Left lobe of liver (tissue), 2 donors: ENCODE results near the gene ACKR1. TPM values are rescaled to one million over a fixed set of nuclear protein-coding genes. Genes with fewer than 3 reads are reported as not detected.

ENCODE experiments used
- ATAC-seq: fragments of 200-7000 bp; cut with Tn5 transposase; one replicate; pipeline ENCODE4 v1.9.1; 2020; ENCODE audit warnings: mild to moderate bottlenecking, moderate library complexity
- DNase-seq: peaks from one replicate; pipeline ENCODE4 v3.0.0-alpha.2; 2020; ENCODE audit warnings: low spot score
- total RNA-seq: library from RNA; stranded (reverse); gene quantifications from one replicate; pipeline ENCODE4 v1.2.1, GENCODE V29; 2021
- donor health status: DM: no; HTN: no; CAD: no; lungs with moderate emphysema.
- donor health status: DM: no; HTN: yes; CAD: no.

Gene ACKR1
- total RNA-seq, 1 donor from 2014 or later: 0.43 TPM

- no peak for ATAC-seq
These were observed 17.6 kb upstream of the ACKR1 start for GRCh38 chr1:159187033-159187432.

GRCh38 chr1:159187647-159188374 lies 16.9 kb upstream of the ACKR1 start:
- DNase-seq (no peak), ATAC-seq (no peak)

More at GRCh38 chr1:159187033-159187432, 17.6 kb upstream of the ACKR1 start:
- no peak for DNase-seq

GRCh38 chr1:159188375-159188788 lies 16.3 kb upstream of the ACKR1 start:
- DNase-seq: no peak
- peak; percentile 77 for ATAC-seq

GRCh38 chr1:159190441-159190840 lies 14.2 kb upstream of the ACKR1 start:
- ATAC-seq (no peak), DNase-seq (no peak)

- DNase-seq: no peak
- ATAC-seq: no peak
These were observed 8.1 kb upstream of the ACKR1 start for GRCh38 chr1:159196543-159196942.

- ATAC-seq (peak; percentile 96), DNase-seq (peak; percentile 58)
These were observed 6.8 kb upstream of the ACKR1 start for GRCh38 chr1:159197561-159198557.

- ATAC-seq: no peak
These were observed 4.8 kb upstream of the ACKR1 start for GRCh38 chr1:159199901-159200300.

GRCh38 chr1:159200769-159201168 lies 3.9 kb upstream of the ACKR1 start:
- DNase-seq: no peak
- no peak for ATAC-seq

More at GRCh38 chr1:159199901-159200300, 4.8 kb upstream of the ACKR1 start:
- no peak for DNase-seq

GRCh38 chr1:159201642-159202041 lies 3.0 kb upstream of the ACKR1 start:
- ATAC-seq (no peak), DNase-seq (no peak)

GRCh38 chr1:159203610-159204009 lies 1.1 kb upstream of the ACKR1 start:
- DNase-seq (no peak), ATAC-seq (no peak)

- no peak for ATAC-seq
- DNase-seq: no peak
These were observed 550 bp downstream of the ACKR1 start for GRCh38 chr1:159205225-159205624.

GRCh38 chr1:159206110-159206509 lies 1.4 kb downstream of the ACKR1 start:
- DNase-seq (no peak), ATAC-seq (no peak)

GRCh38 chr1:159207080-159207479 lies 2.4 kb downstream of the ACKR1 start:
- DNase-seq (no peak), ATAC-seq (no peak)

- no peak for DNase-seq
- no peak for ATAC-seq
These were observed 3.1 kb downstream of the ACKR1 start for GRCh38 chr1:159207774-159208173.

- DNase-seq (no peak), ATAC-seq (no peak)
These were observed 3.6 kb downstream of the ACKR1 start for GRCh38 chr1:159208175-159208825.

GRCh38 chr1:159209061-159209460 lies 4.4 kb downstream of the ACKR1 start:
- DNase-seq (no peak), ATAC-seq (no peak)

- ATAC-seq (peak; percentile 81), DNase-seq (no peak)
These were observed 6.9 kb downstream of the ACKR1 start for GRCh38 chr1:159211331-159212136.

GRCh38 chr1:159212596-159212995 lies 7.9 kb downstream of the ACKR1 start:
- DNase-seq (no peak), ATAC-seq (no peak)

GRCh38 chr1:159214149-159214760 lies 9.6 kb downstream of the ACKR1 start:
- ATAC-seq: peak; percentile 95
- peak; percentile 52 for DNase-seq
